Activated CD4-positive, alpha-beta memory T cell treated with anti-CD3 and anti-CD28 coated beads for 36 hours (primary cell): Measurements from ENCODE around the gene PAN2. TPM values are rescaled to one million over a fixed set of nuclear protein-coding genes. Genes with fewer than 3 reads are reported as not detected.
"Not testable (repeated sequence)": the region's sequence is repeated elsewhere in the genome, so short reads cannot be mapped to it uniquely, and the experiment has no call there.

Source experiments
- CTCF ChIA-PET: fragments of 350-600 bp; sonication (Branson Sonifier 250); formaldehyde crosslinking; loops from one replicate; lab custom pipeline; 2021; ENCODE audit warnings: antibody characterized with exemption, inconsistent platforms; lab: Charles Lee
- POLR2A ChIA-PET: fragments of 350-600 bp; sonication (Branson Sonifier 250); formaldehyde crosslinking; loops from one replicate; lab custom pipeline; 2021; ENCODE audit warnings: antibody characterized with exemption; lab: Charles Lee
- DNase-seq: peaks from one replicate; pipeline ENCODE4 v3.0.0-alpha.2; 2020
- H3K27ac Mint-ChIP-seq: one replicate; pipeline ENCODE4 v1.8.0; 2021; ENCODE audit warnings: mixed read lengths
- H3K27me3 Mint-ChIP-seq: one replicate; pipeline ENCODE4 v1.8.0; 2021; ENCODE audit warnings: mixed read lengths
- H3K36me3 Mint-ChIP-seq: one replicate; pipeline ENCODE4 v1.8.0; 2021; ENCODE audit warnings: mixed read lengths
- H3K4me1 Mint-ChIP-seq: one replicate; pipeline ENCODE4 v1.8.0; 2021; ENCODE audit warnings: low read depth, mixed read lengths
- H3K4me3 Mint-ChIP-seq: one replicate; pipeline ENCODE4 v1.8.0; 2021; ENCODE audit warnings: mild to moderate bottlenecking, mixed read lengths
- H3K9me3 Mint-ChIP-seq: one replicate; pipeline ENCODE4 v1.8.0; 2021; ENCODE audit warnings: mixed read lengths
- intact Hi-C: fragments of 100-400 bp; cut with micrococcal nuclease; formaldehyde crosslinking; loops from one replicate; pipeline ENCODE4 v1.15.1; 2023
- total RNA-seq, 2 experiments: library from RNA; stranded (reverse); gene quantifications; one replicate each; pipeline ENCODE4 v1.2.3, GENCODE V29; 2021

The PAN2 gene
- total RNA-seq, 2 experiments from 2014 or later, result 49.0 to 51.2 TPM

DNA sequence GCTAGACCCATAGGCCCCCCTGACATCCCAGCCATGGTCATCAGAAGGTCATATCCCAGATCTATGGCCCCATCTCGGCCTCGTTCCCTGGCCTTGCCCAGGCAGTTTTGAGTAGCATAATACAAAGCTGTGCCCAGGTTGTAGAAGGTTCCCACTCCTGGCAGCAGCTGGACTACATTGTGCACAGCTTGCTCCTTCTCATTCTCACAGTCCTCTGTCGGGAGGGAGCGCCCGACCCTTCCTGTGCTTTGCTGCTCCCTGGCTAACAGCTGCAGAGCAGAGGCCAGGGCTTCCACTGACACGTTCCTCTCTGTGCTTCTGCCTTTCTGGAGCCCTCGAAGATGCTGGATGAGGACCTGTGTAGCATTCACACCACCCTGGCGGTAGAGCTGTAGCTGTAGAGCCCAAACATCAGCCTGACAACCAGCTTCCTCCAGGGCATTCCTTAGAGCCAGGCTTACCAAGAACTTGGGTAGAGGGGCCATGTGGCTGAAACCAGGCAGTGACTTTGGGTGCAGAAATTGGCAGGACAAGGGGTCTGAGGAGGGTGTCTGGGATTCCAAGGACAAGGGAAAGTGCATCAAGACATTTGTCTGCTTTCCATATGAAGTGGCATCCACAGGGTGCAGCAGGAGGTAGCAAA is 27.8 kb upstream of the PAN2 start:
- Mint-ChIP-seq H3K4me3 (peak overlapping the region; percentile 89), H3K4me1 (peaks cover 16% of the 10 kb centered on the region), H3K9me3 (no peaks in the 10 kb centered on the region), H3K36me3 (peaks cover 4% of the 10 kb centered on the region), H3K27me3 (no peaks in the 10 kb centered on the region), H3K27ac (peak overlapping the region; percentile 30)
- intact Hi-C loops, result loop anchor here (2.0 to 5.0 kb wide), 3 partner anchors 61 to 276 kb away; partner anchors contain the start of genes ANKRD52 and CS
- ChIA-PET POLR2A (interaction anchor here (0.5 to 5.3 kb wide), 5 partner anchors 10 to 258 kb away, joined by 3 to 58 read pairs (median 5); partner anchors contain the start of genes CNPY2, IL23A, PA2G4 and TIMELESS), CTCF (interaction anchor here (0.7 to 1.4 kb wide), 4 partner anchors 12 to 172 kb away, joined by 3 read pairs; no protein-coding TSS in a partner anchor)
- no peak for DNase-seq

DNA sequence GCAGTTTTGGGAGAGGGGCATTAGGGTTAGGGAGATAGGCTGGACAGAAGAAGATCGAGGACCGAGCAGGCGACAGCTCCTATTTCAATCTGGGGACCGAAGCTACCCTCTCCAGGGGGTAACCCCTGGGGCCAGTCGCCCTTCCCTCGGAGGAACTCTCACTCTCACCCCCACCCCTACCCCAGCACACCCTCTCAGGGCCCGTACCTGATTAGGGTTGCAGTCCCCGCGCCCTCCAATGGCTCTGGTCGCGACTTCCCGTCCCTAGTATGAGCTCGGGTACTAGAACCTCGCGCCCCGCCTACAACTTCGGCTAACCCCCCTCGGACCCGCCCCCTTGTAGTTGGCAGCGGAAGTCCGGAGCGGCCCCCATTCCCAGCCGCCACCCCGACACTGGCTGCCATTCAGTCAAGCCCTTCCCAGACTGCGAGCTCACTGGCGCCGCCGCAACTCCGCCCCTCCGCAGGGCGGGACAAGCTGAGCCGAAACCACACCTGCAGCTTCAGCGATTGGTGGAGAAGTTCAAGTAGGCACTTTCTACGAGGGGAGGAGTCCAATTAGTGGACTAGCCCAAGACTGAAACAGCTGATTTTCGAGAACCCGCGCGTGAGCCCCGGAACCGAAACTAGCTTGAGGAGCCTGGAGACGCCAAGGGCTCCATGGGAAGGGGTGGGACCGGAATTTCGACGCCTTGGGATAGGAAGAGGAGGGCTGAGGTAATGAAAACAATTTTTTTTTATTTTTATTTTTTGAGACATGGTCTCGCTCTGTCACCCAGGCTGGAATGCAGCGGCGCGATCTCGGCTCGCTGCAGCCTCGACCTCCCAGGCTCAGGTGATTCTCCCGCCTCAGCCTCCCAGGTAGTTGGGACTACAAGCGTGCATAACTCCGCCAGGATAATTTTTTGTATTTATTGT is 26.3 kb upstream of the PAN2 start, which contains the start of gene STAT2:
STAT2 (minus strand) TSS at position 257 of the 917 bp plus-strand sequence. CDS start 3,536 bp downstream, outside the sequence.
- ChIA-PET CTCF (interaction anchor here (0.6 to 2.2 kb wide), 18 partner anchors 10 to 277 kb away, joined by 3 to 22 read pairs (median 4); partner anchors contain the start of genes CNPY2, IL23A, PAN2 and SMARCC2), POLR2A (interaction anchor here (0.6 to 5.3 kb wide), 13 partner anchors 9 to 727 kb away, joined by 3 to 58 read pairs (median 6); partner anchors contain the start of genes ANKRD52, CNPY2, IL23A and PA2G4)
- intact Hi-C loops, result loop anchor here (1.0 to 5.0 kb wide), 10 partner anchors 22 to 277 kb away; partner anchors contain the start of genes ANKRD52, CS, IL23A and NABP2
- Mint-ChIP-seq H3K36me3 (peaks cover 12% of the 10 kb centered on the region), H3K9me3 (no peaks in the 10 kb centered on the region), H3K27me3 (no peaks in the 10 kb centered on the region), H3K4me3 (peak within 1 kb of the TSS; percentile 89), H3K27ac (peak within 1 kb of the TSS; percentile 94), H3K4me1 (peaks cover 19% of the 10 kb centered on the region)
- peak; percentile 100 for DNase-seq

DNA sequence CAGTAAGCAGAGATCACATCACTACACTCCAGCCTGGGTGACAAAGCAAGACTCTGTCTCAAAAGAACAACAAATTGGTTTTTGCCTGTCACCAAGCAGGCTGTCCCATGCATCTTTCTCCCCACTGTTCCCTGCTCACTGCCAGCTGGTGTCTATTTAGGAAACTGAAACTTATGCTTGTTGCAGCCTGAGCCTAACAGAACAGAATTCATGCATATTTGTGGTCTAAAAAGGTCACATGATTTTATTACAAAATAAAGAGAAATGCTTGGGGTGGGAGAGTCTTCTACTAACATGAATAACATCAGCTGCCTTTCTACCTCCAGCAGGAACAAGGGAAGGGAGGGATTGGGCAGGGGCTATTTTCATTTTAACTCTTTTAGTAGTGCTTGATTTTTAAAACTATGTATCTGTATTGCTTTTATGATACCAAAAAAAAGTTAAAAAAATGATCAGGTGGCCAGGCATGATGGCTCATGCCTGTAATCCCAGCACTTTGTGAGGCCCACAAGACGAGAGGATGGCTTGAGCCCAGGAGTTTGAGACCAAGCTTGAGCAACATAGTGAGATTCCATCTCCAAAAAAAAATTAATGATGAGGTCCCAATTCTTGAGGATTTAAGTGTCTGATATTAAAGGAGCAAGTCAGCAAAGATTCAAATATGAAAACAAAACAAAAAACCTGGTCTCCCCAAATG is 25.2 kb upstream of the PAN2 start:
- POLR2A ChIA-PET, result interaction anchor here (0.8 to 5.3 kb wide), 8 partner anchors 8 to 255 kb away, joined by 3 to 58 read pairs (median 10); partner anchors contain the start of genes IL23A, PA2G4, PAN2 and SPRYD4
- CTCF ChIA-PET, result interaction anchor here (1.0 to 2.4 kb wide), 15 partner anchors 9 to 241 kb away, joined by 3 to 22 read pairs (median 5); partner anchors contain the start of genes CNPY2, IL23A, SMARCC2 and TIMELESS
- peak; percentile 38 for DNase-seq
- H3K27me3 Mint-ChIP-seq, result no peaks in the 10 kb centered on the region
- peaks cover 19% of the 10 kb centered on the region for H3K4me1 Mint-ChIP-seq
- intact Hi-C loops, result no loop called here
- no peaks in the 10 kb centered on the region for H3K9me3 Mint-ChIP-seq
- H3K36me3 Mint-ChIP-seq, result peaks cover 19% of the 10 kb centered on the region
- H3K4me3 Mint-ChIP-seq, result peak overlapping the region; percentile 89
- peak overlapping the region; percentile 94 for H3K27ac Mint-ChIP-seq

DNA sequence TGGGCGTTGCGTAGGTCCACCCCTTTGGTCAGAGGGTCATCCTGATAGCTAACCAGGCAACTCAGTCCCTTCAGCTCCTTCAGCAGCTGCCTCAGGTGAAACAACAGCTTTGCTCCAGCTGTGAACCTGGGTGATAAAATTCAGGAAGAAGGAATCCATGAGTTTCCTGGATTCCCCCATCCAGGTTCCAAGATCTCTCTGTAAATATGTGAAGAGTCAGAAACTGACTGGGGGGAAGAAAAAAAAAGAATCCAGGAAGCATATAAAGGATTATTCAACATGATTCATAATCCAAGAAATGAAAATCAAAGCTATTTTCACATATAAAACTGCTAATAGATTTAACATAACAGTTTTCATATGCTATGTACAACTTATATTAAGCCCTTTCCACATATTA is 17.5 kb upstream of the PAN2 start:
- ChIA-PET CTCF (no interaction called here), POLR2A (interaction anchor here (0.6 to 1.0 kb wide), 3 partner anchors 8 to 141 kb away, joined by 3 to 4 read pairs (median 3); partner anchors contain the start of gene STAT2)
- Mint-ChIP-seq H3K27me3 (no peaks in the 10 kb centered on the region), H3K27ac (no peak overlapping the region), H3K36me3 (peaks cover 50% of the 10 kb centered on the region), H3K9me3 (no peaks in the 10 kb centered on the region), H3K4me3 (no peak overlapping the region), H3K4me1 (peaks cover 3% of the 10 kb centered on the region)
- intact Hi-C loops, result no loop called here
- no peak for DNase-seq

DNA sequence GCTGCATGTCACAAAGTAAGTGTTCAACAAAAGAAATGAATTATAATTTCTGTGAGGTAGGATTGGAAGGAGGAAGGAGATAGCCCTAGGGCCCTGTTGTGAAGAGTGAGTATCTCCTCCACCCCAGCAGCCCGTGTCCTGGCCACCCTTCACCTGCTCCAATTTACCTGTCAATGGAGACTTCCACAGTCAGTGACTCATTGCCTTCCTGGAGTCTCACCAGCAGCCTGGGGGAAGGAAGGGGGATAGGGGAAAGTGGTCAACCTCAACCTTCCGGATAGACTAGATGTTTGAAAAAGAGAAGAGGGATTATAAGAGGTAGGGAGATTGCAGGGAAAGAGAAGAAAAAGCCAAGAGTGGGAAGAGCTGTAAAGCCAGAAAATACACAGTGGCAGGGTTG is 16.9 kb upstream of the PAN2 start:
- no peaks in the 10 kb centered on the region for H3K9me3 Mint-ChIP-seq
- DNase-seq, result no peak
- H3K36me3 Mint-ChIP-seq, result peaks cover 50% of the 10 kb centered on the region
- no peaks in the 10 kb centered on the region for H3K4me1 Mint-ChIP-seq
- POLR2A ChIA-PET, result interaction anchor here (1.0 kb wide), 1 partner anchor 9 kb away, joined by 4 read pairs; the partner anchor contains the start of gene STAT2
- CTCF ChIA-PET, result interaction anchor here (0.7 to 2.0 kb wide), 2 partner anchors 8 to 12 kb away, joined by 3 to 8 read pairs; partner anchors contain the start of genes IL23A and STAT2
- H3K27me3 Mint-ChIP-seq, result no peaks in the 10 kb centered on the region
- intact Hi-C loops, result no loop called here
- no peak overlapping the region for H3K27ac Mint-ChIP-seq
- H3K4me3 Mint-ChIP-seq, result no peak overlapping the region

DNA sequence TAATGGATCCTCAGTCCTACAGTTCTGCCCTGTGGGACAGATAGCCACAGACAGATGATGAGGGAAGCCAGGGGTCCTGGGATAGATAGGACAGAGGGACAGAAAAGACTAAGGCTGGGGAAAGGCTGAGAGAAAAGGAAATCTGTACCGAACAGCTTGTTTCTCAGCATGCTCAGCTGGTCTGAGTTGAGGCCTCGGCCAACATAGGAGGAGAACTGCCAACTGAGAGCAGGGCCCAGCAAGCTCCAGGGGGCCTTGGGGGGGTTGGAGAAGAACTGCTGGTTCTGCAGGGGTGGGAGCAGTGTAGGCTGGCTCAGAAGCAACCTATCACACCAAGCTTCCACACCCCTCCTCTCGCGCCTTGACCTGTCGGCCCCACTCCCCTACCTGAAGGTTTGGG is 15.0 kb upstream of the PAN2 start:
- Mint-ChIP-seq H3K27ac (no peak overlapping the region), H3K36me3 (peaks cover 46% of the 10 kb centered on the region), H3K27me3 (no peaks in the 10 kb centered on the region), H3K9me3 (no peaks in the 10 kb centered on the region), H3K4me3 (no peak overlapping the region), H3K4me1 (no peaks in the 10 kb centered on the region)
- ChIA-PET POLR2A (interaction anchor here (0.7 to 0.9 kb wide), 2 partner anchors 9 to 10 kb away, joined by 3 read pairs; partner anchors contain the start of gene IL23A), CTCF (interaction anchor here (0.9 to 2.0 kb wide), 2 partner anchors 10 to 115 kb away, joined by 3 to 8 read pairs; partner anchors contain the start of gene STAT2)
- intact Hi-C loops, result no loop called here
- no peak for DNase-seq

DNA sequence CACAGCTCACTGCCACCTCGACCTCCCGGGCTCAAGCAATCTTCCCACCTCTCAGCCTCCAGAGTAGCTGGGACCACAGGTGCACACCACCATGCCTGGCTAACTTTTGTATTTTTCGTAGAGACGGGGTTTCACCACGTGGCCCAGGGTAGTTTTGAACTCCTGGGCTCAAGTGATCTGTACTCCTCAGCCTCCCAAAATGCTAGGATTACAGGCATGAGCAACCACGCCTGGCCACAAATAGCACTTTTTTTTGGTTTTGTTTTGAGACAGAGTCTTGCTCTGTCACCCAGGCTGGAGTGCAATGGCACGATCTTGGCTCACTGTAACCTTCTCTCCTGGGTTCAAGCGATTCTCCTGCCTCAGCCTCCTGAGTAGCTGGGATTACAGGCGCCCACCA is 13.5 kb upstream of the PAN2 start:
- intact Hi-C loops, H3K9me3 Mint-ChIP-seq, H3K4me3 Mint-ChIP-seq, POLR2A ChIA-PET, H3K27me3 Mint-ChIP-seq, H3K27ac Mint-ChIP-seq, DNase-seq, H3K4me1 Mint-ChIP-seq: not testable (repeated sequence)
- peaks cover 54% of the 10 kb centered on the region for H3K36me3 Mint-ChIP-seq
- CTCF ChIA-PET, result interaction anchor here (0.6 to 2.0 kb wide), 5 partner anchors 11 to 102 kb away, joined by 3 to 7 read pairs (median 3); partner anchors contain the start of genes STAT2 and TIMELESS

DNA sequence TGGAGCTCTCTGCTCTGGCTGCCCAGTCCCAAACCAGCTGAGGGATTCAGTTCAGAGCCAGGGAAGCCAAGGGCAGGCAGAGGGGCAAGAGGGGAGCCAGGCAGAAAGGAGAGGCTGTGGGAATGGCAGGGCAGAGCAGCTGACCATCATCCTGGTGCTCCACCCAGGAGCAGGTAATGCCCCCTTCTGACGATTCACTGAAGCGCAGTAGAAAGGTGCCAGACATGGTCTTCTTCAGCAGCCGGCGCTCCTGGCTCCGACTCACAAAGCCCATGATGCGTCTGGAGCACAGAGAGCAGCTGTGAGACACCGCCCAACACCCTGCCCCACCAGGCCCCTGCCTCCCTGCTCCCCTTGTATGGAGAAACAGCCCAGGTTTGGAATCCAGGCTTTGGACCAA is 12.9 kb upstream of the PAN2 start:
- ChIA-PET CTCF (interaction anchor here (0.8 to 2.0 kb wide), 5 partner anchors 12 to 114 kb away, joined by 3 to 7 read pairs (median 3); partner anchors contain the start of genes STAT2 and TIMELESS), POLR2A (no interaction called here)
- intact Hi-C loops, result no loop called here
- H3K36me3 Mint-ChIP-seq, result peaks cover 54% of the 10 kb centered on the region
- H3K4me3 Mint-ChIP-seq, result no peak overlapping the region
- H3K9me3 Mint-ChIP-seq, result no peaks in the 10 kb centered on the region
- no peak overlapping the region for H3K27ac Mint-ChIP-seq
- peak; percentile 46 for DNase-seq
- H3K27me3 Mint-ChIP-seq, result no peaks in the 10 kb centered on the region
- no peaks in the 10 kb centered on the region for H3K4me1 Mint-ChIP-seq

DNA sequence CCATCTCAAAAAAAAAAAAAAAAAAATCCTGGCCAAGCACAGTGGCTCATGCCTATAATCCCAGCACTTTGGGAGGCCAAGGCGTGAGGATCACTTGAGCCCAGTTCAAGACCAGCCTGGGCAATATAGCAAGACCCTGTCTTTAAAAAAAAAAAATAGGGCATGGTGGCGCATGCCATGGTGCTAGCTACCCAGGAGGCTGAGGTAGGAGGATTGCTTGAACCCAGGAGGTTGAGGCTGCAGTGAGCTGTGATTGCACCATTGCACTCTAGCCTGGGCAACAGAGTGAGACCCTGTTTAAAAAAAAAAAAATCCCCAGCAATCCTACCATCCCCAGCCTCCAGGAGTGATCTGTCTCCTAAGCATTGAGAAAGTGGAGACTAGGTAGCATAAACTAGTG is 8.5 kb upstream of the PAN2 start:
- peaks cover 36% of the 10 kb centered on the region for H3K4me1 Mint-ChIP-seq
- ChIA-PET CTCF (interaction anchor here (0.8 kb wide), 1 partner anchor 106 kb away, joined by 3 read pairs; no protein-coding TSS in a partner anchor), POLR2A (interaction anchor here (1.9 kb wide), 1 partner anchor 18 kb away, joined by 13 read pairs; the partner anchor contains the start of gene STAT2)
- H3K27me3 Mint-ChIP-seq, DNase-seq, H3K9me3 Mint-ChIP-seq, H3K4me3 Mint-ChIP-seq, intact Hi-C loops, H3K27ac Mint-ChIP-seq: not testable (repeated sequence)
- peaks cover 44% of the 10 kb centered on the region for H3K36me3 Mint-ChIP-seq

DNA sequence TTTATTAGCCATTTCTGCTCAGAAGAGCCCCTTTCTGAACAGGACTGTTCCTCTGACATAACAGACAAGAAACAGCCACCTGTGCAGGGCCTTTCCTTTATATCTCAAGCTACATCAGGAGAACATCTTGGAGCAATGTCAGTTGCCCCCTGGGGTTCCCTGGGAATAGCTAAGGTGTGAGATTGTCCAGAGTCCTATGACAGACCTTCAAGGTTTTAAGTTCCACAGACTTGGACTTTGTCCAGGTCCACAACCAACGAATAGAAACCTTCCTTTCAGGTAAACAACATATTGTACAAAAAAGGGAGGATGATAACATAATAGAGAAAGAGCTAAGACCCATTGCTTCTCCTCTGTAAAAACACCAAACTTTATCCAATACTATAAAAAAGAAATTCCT is 7.8 kb upstream of the PAN2 start:
- peaks cover 38% of the 10 kb centered on the region for H3K36me3 Mint-ChIP-seq
- ChIA-PET CTCF (no interaction called here), POLR2A (interaction anchor here (0.6 to 1.9 kb wide), 2 partner anchors 15 to 19 kb away, joined by 3 to 13 read pairs; partner anchors contain the start of gene STAT2)
- no peaks in the 10 kb centered on the region for H3K9me3 Mint-ChIP-seq
- DNase-seq, result no peak
- no peaks in the 10 kb centered on the region for H3K27me3 Mint-ChIP-seq
- no peak overlapping the region for H3K4me3 Mint-ChIP-seq
- intact Hi-C loops, result no loop called here
- peaks cover 40% of the 10 kb centered on the region for H3K4me1 Mint-ChIP-seq
- peak overlapping the region; percentile 32 for H3K27ac Mint-ChIP-seq
